HL-60 (cell line): ENCODE results near the gene LYRM9.

ENCODE experiments used
- DNase-seq, 2 experiments: peaks; one replicate each; pipeline ENCODE4 v3.0.0-alpha.2; 2010 to 2020; ENCODE audit warnings: low read depth in 1 of 2, low spot score in 1 of 2
- H3K27ac ChIP-seq: fragments of 250-450 bp; sonication (Bioruptor Pico); replicated peaks from 2 replicates; pipeline ENCODE4 v1.5.1; 2020; ENCODE audit warnings: mild to moderate bottlenecking, moderate library complexity
- H3K27me3 ChIP-seq: fragments of 250-450 bp; sonication (Bioruptor Pico); 2 replicates; pipeline ENCODE4 v1.5.1; 2021; ENCODE audit warnings: mild to moderate bottlenecking, moderate library complexity; ENCODE audit not compliant: insufficient read depth, poor library complexity, severe bottlenecking
- H3K4me3 ChIP-seq: replicated peaks from 2 replicates; pipeline ENCODE4 v1.5.1; 2011; ENCODE audit warnings: mild to moderate bottlenecking, control low read depth, low read length; ENCODE audit not compliant: insufficient read depth
- CTCF ChIP-seq: IDR thresholded peaks from one replicate; pipeline ENCODE4 v1.5.1; 2011; ENCODE audit warnings: low read length, control low read depth, inconsistent platforms; ENCODE audit not compliant: insufficient read depth
- GABPA ChIP-seq: IDR thresholded peaks from 2 replicates; pipeline ENCODE4 v1.6.1; 2012; ENCODE audit warnings: low read depth
- POLR2AphosphoS5 ChIP-seq: IDR thresholded peaks from 2 replicates; pipeline ENCODE4 v1.6.1; 2012; ENCODE audit warnings: low read depth
- REST ChIP-seq: IDR thresholded peaks from 2 replicates; pipeline ENCODE4 v1.6.1; 2012; ENCODE audit warnings: low read depth; ENCODE audit not compliant: insufficient replicate concordance
- SPI1 ChIP-seq: IDR thresholded peaks from 2 replicates; pipeline ENCODE4 v1.6.1; 2012; ENCODE audit warnings: low read depth, mild to moderate bottlenecking, borderline replicate concordance

LYRM9 gene

GRCh38 chr17:27862004-27862403 is 31.2 kb downstream of the LYRM9 start:
- no peak for DNase-seq
- no peak for TF ChIP-seq POLR2AphosphoS5
- H3K27me3 ChIP-seq, result no peaks in the 10 kb centered on the region
- no peak overlapping the region for H3K4me3 ChIP-seq
- H3K27ac ChIP-seq, result no peak overlapping the region

- no peak for TF ChIP-seq GABPA
- DNase-seq, result no peak
- Histone ChIP-seq H3K27ac (no peak overlapping the region), H3K27me3 (no peaks in the 10 kb centered on the region), H3K4me3 (no peak overlapping the region)
Observed at GRCh38 chr17:27860971-27861664, 32.0 kb downstream of the LYRM9 start.

GRCh38 chr17:27858621-27859305 is 34.4 kb downstream of the LYRM9 start:
- no peak overlapping the region for H3K4me3 ChIP-seq
- TF ChIP-seq CTCF (no peak), POLR2AphosphoS5 (no peak), REST (no peak), GABPA (no peak), SPI1 (no peak)
- no peaks in the 10 kb centered on the region for H3K27me3 ChIP-seq
- no peak for DNase-seq
- H3K27ac ChIP-seq, result no peak overlapping the region

- peaks cover 4% of the 10 kb centered on the region for H3K27me3 ChIP-seq
- DNase-seq, result no peak
- TF ChIP-seq GABPA, result no peak
- no peak for TF ChIP-seq REST
- TF ChIP-seq CTCF, result no peak
- TF ChIP-seq POLR2AphosphoS5, result no peak
- TF ChIP-seq SPI1, result no peak
- no peak overlapping the region for H3K27ac ChIP-seq
- no peak overlapping the region for H3K4me3 ChIP-seq
Observed at GRCh38 chr17:27856676-27857432, 36.3 kb downstream of the LYRM9 start.
